Myocyte (in vitro differentiated cells): ENCODE data around the gene CPED1. TPM values are rescaled to one million over a fixed set of nuclear protein-coding genes. Genes with fewer than 3 reads are reported as not detected.
"Not testable (repeated sequence)": the region's sequence is repeated elsewhere in the genome, so short reads cannot be mapped to it uniquely, and the experiment has no call there.

Source experiments
- DNase-seq: peaks from one replicate; pipeline ENCODE4 v3.0.0-alpha.2; 2012; ENCODE audit warnings: low read depth
- total RNA-seq: library from RNA; depleted of rRNA; stranded (reverse); fragments of >200 nt; gene quantifications from 2 replicates; pipeline ENCODE4 v1.2.3, GENCODE V29; 2014

Gene CPED1
- total RNA-seq, 1 donor from 2014 or later, result 26.5 TPM

GRCh38 chr7:121038717-121039509 is 50.4 kb downstream of the CPED1 start:
- no peak for DNase-seq

GRCh38 chr7:121039510-121039822 is 51.0 kb downstream of the CPED1 start:
- no peak for DNase-seq

GRCh38 chr7:121039994-121040393 is 51.5 kb downstream of the CPED1 start:
- no peak for DNase-seq

GRCh38 chr7:121041516-121042148 is 53.1 kb downstream of the CPED1 start:
- DNase-seq, result no peak

GRCh38 chr7:121042195-121042594 is 53.7 kb downstream of the CPED1 start:
- DNase-seq, result no peak

GRCh38 chr7:121042899-121043298 is 54.4 kb downstream of the CPED1 start:
- no peak for DNase-seq

GRCh38 chr7:121043314-121044234 is 55.1 kb downstream of the CPED1 start:
- no peak for DNase-seq

GRCh38 chr7:121045090-121045489 is 56.6 kb downstream of the CPED1 start:
- DNase-seq, result no peak

GRCh38 chr7:121046009-121046408 is 57.5 kb downstream of the CPED1 start:
- DNase-seq, result no peak

GRCh38 chr7:121046893-121047468 is 58.5 kb downstream of the CPED1 start:
- DNase-seq, result no peak

- no peak for DNase-seq
Observed at GRCh38 chr7:121048195-121048594, 59.7 kb downstream of the CPED1 start.

- no peak for DNase-seq
Observed at GRCh38 chr7:121049028-121049791, 60.7 kb downstream of the CPED1 start.

GRCh38 chr7:121049897-121050296 is 61.4 kb downstream of the CPED1 start:
- DNase-seq, result no peak

GRCh38 chr7:121053219-121053618 is 64.7 kb downstream of the CPED1 start:
- DNase-seq, result no peak

- DNase-seq, result no peak
Observed at GRCh38 chr7:121054925-121055324, 66.4 kb downstream of the CPED1 start.

GRCh38 chr7:121057878-121058277 is 69.4 kb downstream of the CPED1 start:
- DNase-seq, result no peak

- DNase-seq, result no peak
Observed at GRCh38 chr7:121058975-121059374, 70.5 kb downstream of the CPED1 start.

- not testable (repeated sequence) for DNase-seq
Observed at GRCh38 chr7:121059979-121060509, 71.5 kb downstream of the CPED1 start.

GRCh38 chr7:121061677-121062582 is 73.4 kb downstream of the CPED1 start:
- no peak for DNase-seq
